GM10847 (cell line): ENCODE results near the gene SLC18B1.

ENCODE experiments used
- POLR2A ChIP-seq: IDR thresholded peaks from 2 replicates; pipeline ENCODE4 v1.6.1; 2011; ENCODE audit not compliant: insufficient read length; ENCODE audit errors: extremely low read depth

The SLC18B1 gene

GRCh38 chr6:132733814-132734213, 64.6 kb downstream of the SLC18B1 start:
- no peak for TF ChIP-seq POLR2A

GRCh38 chr6:132733283-132733682, 65.2 kb downstream of the SLC18B1 start:
- TF ChIP-seq POLR2A, result no peak

GRCh38 chr6:132731086-132731485, 67.4 kb downstream of the SLC18B1 start:
- no peak for TF ChIP-seq POLR2A

- TF ChIP-seq POLR2A, result no peak
Measured at GRCh38 chr6:132730560-132730959, 67.9 kb downstream of the SLC18B1 start.

- no peak for TF ChIP-seq POLR2A
Measured at GRCh38 chr6:132728616-132729015, 69.8 kb downstream of the SLC18B1 start.

- TF ChIP-seq POLR2A, result no peak
Measured at GRCh38 chr6:132726608-132726975, 71.8 kb downstream of the SLC18B1 start.

- TF ChIP-seq POLR2A, result no peak
Measured at GRCh38 chr6:132725947-132726607, 72.4 kb downstream of the SLC18B1 start.

- no peak for TF ChIP-seq POLR2A
Measured at GRCh38 chr6:132725471-132725870, 73.0 kb downstream of the SLC18B1 start.

GRCh38 chr6:132719736-132720448, 78.5 kb downstream of the SLC18B1 start:
- no peak for TF ChIP-seq POLR2A
